ENCODE data around the gene FAM89B.

FAM89B gene

GRCh38 chr11:65591939-65592857, 19.9 kb downstream of the FAM89B start:
- DNase-seq = no peak

- DNase-seq = no peak
These were observed 20.6 kb downstream of the FAM89B start for GRCh38 chr11:65592858-65593517.

DNA sequence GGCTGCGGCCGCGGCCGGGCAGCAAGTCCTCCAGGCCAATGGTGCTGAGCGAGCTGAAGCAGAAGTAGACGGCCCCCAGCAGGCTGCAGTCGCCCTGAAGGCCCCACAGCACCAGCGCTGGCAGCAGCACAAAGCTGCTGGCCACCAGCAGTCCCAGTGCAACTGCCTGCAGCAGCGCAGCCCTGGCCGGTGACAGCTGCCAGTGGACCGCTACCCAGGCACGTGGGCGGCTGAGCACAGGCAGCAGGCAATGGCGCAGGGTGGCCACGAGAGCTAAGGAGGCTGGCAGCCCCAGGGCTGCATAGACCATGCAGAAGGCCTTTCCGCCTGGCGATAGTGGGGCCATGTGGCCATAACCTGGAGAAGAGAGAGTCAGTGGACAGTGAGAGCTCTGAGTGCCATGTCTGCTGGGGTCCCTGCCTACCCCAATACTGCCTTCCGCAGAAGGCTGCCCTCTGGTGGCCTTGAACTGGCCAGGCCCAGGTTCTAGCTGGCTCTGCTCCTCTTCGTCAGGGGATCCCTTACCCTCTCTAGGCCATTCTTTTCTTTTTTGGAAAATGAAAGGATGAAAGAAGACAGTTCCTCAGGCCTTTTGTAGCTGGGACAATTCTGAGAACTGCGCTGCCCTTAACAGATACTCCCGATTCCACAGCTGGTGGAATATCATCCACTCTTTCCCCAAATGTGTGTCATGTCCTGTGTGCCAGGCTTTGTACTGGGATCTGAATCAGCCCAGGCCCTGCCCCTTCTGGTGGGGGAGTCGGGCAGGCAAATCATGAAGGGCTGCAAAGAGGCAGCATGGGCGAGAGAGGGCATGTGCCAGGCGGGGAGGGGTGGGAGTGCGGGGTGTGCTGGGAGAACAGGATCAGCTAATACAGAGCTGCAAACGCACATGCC, 21.4 kb downstream of the FAM89B start:
- no peak for DNase-seq

GRCh38 chr11:65595131-65595530, 22.8 kb downstream of the FAM89B start:
- no peak for DNase-seq

DNA sequence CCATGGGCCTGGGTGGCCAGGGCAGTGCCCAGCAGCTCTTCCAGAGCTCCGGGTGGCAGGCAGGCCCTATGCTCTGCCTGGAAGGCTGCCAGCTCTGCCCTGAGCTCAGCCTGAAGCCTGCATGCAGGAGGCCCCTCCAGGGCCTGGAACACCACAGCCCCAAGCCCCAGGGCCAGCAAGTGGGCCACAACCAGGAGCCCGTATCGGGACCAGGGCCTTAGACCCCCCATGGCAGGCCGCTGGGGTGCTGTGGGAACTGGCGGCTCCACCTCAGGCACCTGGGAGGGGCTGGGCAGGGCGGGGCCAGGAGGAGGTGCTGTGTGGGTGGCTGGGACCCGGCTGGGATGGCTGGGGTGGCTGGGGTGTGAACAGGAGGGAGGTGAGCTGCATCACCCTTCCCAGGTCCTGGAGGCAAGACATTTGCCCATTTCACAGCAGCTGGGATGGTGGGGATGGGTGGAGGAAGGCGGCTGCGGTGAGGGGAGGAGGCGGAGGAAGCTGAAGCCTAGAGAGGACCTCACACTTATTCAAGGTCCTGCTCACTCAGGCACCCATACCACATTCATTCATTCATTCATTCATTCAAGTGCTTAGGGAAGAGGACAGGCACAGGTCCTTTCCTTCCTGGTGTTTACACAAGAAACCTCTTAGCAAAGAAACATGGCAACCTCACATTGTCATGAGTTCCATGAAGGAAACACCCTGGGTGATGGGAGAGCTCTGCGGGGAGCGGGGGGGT, 23.4 kb downstream of the FAM89B start, which contains the start of gene KCNK7:
Gene KCNK7, minus strand, starts transcription at position 258 of the 739 bp plus-strand sequence. Its CDS starts 28 bp downstream, at position 230.
- DNase-seq = no peak

- DNase-seq = no peak
These were observed 24.2 kb downstream of the FAM89B start for GRCh38 chr11:65596520-65596919.

- DNase-seq = no peak
These were observed 25.9 kb downstream of the FAM89B start for GRCh38 chr11:65598258-65598699.

DNA sequence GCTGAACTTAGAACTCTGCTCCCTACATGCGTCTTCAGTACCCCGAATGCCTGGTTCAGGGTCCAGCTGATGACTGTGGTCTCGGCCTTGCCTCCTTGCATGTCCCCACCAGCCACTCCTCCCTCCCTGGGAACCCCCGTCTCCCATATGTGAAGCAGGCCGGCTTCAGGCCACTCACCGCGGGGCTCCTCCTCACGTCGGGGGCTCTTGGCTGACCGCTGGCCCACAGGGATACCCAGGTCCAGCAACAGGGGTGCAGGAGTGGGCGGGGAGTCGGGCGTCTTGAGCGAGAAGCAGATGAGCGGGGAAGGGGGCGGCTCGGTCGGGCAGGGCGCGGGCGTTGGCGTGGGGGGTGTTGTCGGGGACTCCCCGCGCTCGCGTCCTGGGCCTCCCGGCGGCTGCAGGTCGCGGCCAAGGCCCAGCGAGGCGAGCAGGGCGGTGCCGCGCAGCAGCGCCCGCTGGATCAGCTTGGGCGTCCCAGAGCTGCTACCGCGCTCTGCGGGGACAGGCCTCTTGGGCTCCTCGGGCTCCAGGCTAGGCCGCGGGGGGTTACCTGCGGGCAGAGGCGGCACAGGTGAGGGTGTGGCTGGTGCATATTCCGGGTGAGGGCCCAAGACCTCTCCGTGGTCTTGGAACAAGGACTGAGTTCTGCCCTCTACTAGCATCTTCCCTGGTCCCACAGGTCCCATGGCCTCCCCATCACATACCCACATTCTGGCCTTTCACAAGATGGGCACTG, 27.0 kb downstream of the FAM89B start:
- no peak for DNase-seq

- DNase-seq = no peak
These were observed 27.6 kb downstream of the FAM89B start for GRCh38 chr11:65599955-65600246.

DNA sequence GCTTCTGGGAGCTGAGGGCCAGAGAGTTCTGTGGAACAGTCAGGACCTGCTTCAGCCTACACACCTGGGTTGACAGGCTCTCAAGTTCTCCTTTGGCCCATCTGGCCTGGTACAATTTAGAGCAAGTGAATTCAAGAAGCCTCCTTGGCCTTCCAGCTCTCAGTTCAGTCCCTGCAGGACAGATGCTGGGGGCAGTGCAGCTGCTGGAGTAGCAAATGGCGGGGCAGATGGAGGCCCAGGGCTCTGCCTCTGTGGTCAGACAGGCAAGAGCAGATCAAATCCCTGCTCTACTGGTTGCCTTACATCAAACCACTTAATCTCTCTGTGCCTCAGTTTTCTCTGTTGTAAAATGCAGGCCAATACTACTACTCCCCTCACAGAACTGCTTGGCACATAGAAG, 31.9 kb downstream of the FAM89B start:
- no peak for DNase-seq

- DNase-seq = peak; percentile 13
These were observed 34.7 kb downstream of the FAM89B start for GRCh38 chr11:65606876-65607613.

DNA sequence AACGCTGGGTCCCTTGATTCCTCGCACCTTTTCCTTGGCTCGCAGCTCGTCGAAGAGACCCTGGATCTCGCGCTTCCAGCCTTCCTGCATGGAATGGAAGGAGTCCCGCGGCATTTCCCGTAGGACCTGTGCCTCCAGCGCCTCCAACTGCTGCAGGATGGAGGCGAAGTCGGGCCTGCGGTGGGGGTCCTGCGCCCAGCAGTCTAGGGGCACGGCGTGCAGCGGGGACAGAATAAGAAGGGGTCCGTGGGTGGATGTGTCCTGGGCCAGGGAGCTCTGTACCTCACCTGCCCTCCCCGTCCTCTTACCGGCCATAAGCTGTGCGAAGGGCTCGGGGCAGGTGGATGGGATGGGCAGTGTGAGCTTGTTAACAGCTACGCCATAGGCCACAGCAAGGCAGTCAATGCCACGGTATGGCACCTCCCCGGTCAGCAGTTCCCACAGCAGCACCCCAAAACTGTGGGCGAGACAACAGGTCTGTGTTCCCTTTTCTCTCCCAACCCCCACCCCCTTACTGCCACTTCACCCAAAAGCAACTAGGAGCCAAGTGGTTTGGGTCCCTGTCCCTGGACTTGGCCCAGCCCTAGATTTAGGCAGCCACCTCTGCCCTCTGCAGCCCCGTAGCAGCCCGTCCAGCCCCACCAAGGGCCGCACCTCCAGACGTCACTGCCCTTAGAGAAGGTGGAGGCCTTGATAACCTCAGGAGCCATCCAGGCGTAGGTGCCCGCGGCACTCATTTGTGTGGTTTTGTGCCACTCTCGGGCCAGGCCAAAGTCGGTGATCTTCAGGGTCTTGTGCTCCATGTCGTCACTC, 35.5 kb downstream of the FAM89B start:
- DNase-seq = no peak

DNA sequence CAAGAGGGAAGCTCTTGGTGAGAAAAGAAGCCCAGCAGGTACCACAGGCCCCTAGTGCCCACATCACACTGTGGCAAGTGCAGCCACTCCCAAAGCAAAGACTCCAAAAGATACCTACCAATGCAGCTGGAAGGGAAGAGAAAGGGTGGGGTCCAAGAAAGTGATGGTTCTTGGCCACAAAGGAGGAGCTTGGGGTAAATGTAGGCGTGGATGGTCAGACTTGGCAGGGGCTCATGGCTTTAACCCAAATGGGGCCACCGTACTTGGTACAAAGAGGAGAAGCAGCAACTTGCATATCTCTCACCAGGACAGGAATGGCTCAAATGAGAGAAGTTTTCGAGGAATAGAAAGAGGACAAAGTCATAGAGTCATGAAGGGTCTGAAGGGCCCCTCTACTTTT, 36.9 kb downstream of the FAM89B start:
- no peak for DNase-seq

DNA sequence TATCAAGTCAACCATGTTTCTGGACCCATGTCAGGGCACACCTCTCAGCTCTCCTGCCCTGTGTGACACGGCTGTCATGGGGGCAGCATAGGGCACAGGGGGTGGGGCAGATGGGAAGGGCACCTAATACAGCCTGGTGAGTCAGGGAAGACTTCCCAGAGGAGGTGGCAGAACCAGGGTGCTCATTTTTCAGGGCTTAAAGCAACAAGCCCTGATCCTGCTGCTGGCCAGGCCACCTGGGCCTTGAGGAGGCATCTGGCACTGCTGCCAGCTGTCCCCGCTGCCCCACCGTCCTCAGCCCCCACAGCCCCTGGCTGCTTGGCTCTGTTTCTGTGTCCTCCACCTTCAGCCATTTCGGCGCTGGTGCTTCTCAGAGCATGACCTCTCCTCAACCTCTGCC, 37.3 kb downstream of the FAM89B start:
- DNase-seq = no peak

DNA sequence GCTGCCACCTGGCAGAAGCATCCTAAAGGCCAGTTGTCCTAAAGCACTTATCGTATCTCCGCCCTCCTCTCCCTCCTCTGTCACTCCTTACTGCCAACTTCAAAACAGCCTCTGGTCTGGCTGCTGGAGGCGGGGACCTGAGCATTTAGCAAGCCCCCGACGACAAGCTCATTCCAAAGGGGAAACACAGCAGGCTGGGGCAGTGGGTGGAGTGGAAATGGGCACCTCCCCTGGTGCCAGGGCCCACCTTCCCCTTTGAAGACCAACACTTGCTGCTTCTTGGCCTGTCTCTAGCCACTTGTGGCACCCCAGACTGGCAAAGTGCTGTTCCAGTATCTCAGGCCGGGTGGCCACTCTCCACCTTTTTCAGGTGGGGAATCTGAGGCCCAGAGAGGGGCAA, 38.1 kb downstream of the FAM89B start:
- DNase-seq = no peak

GRCh38 chr11:65611028-65611757, 38.9 kb downstream of the FAM89B start:
- no peak for DNase-seq

- DNase-seq = no peak
These were observed 39.6 kb downstream of the FAM89B start for GRCh38 chr11:65611758-65612603.

- no peak for DNase-seq
These were observed 40.4 kb downstream of the FAM89B start for GRCh38 chr11:65612691-65613090.

Data from NCI-H226 (cell line).